ENCODE results near the gene SAMSN1. TPM values are rescaled to one million over a fixed set of nuclear protein-coding genes. Genes with fewer than 3 reads are reported as not detected.

The SAMSN1 gene
- total RNA-seq, 1 donor from 2014 or later = 1.2 TPM

- TF ChIP-seq CTCF (IDR thresholded peaks at IDR 0.05) (no peak), EZH2phosphoT487 (IDR thresholded peaks at IDR 0.05) (no peak), EZH2 (IDR thresholded peaks at IDR 0.05) (no peak)
- no peaks in the 10 kb centered on the region for H3K36me3 Mint-ChIP-seq
These were observed 7.3 kb upstream of the SAMSN1 start for GRCh38 chr21:14553422-14553821.

GRCh38 chr21:14551741-14552140 lies 5.6 kb upstream of the SAMSN1 start:
- H3K79me2 ChIP-seq (ENCODE audit: low read depth) = no peaks in the 10 kb centered on the region
- H2AFZ ChIP-seq (replicated peaks) = no peak overlapping the region
- H3K4me3 ChIP-seq = no peak overlapping the region
- Mint-ChIP-seq H3K36me3 (no peaks in the 10 kb centered on the region), H3K4me3 (no peak overlapping the region), H3K4me1 (no peaks in the 10 kb centered on the region), H3K27ac (no peak overlapping the region), H3K27me3 (ENCODE audit: insufficient read depth, low read depth) (peaks cover 2% of the 10 kb centered on the region), H3K9me3 (no peaks in the 10 kb centered on the region)
- H3F3A ChIP-seq (ENCODE audit: low read depth) = no peaks in the 10 kb centered on the region
- TF ChIP-seq EZH2phosphoT487 (IDR thresholded peaks at IDR 0.05) = no peak
- no peak for TF ChIP-seq EZH2 (IDR thresholded peaks at IDR 0.05)
- no peak for TF ChIP-seq CTCF (IDR thresholded peaks at IDR 0.05)
- no peak overlapping the region for H3K4me2 ChIP-seq
- no peaks in the 10 kb centered on the region for H4K20me1 ChIP-seq (ENCODE audit: low read depth)
- H3K36me3 ChIP-seq = no peaks in the 10 kb centered on the region
- H3K9me3 ChIP-seq (ENCODE audit: low read depth) = no peaks in the 10 kb centered on the region
- no peak overlapping the region for H3K9ac ChIP-seq
- no peaks in the 10 kb centered on the region for H3K27me3 ChIP-seq
- H3K27ac ChIP-seq = no peak overlapping the region
- no peak for DNase-seq (ENCODE audit: low spot score)
- peaks cover 3% of the 10 kb centered on the region for H3K4me1 ChIP-seq

More at GRCh38 chr21:14553422-14553821, 7.3 kb upstream of the SAMSN1 start:
- no peaks in the 10 kb centered on the region for H3K9me3 Mint-ChIP-seq
- H3K4me1 Mint-ChIP-seq = no peaks in the 10 kb centered on the region
- DNase-seq (ENCODE audit: low spot score) = no peak
- no peaks in the 10 kb centered on the region for H3F3A ChIP-seq (ENCODE audit: low read depth)
- peaks cover 2% of the 10 kb centered on the region for H3K27me3 Mint-ChIP-seq (ENCODE audit: insufficient read depth, low read depth)
- H3K36me3 ChIP-seq = no peaks in the 10 kb centered on the region
- H3K27me3 ChIP-seq = no peaks in the 10 kb centered on the region
- H4K20me1 ChIP-seq (ENCODE audit: low read depth) = no peaks in the 10 kb centered on the region
- no peak overlapping the region for H3K27ac ChIP-seq
- no peak overlapping the region for H3K9ac ChIP-seq
- no peak overlapping the region for H3K4me2 ChIP-seq
- no peak overlapping the region for H3K4me3 Mint-ChIP-seq
- H3K4me3 ChIP-seq = no peak overlapping the region
- H3K9me3 ChIP-seq (ENCODE audit: low read depth) = no peaks in the 10 kb centered on the region
- H3K4me1 ChIP-seq = peaks cover 3% of the 10 kb centered on the region
- no peak overlapping the region for H2AFZ ChIP-seq (replicated peaks)
- H3K79me2 ChIP-seq (ENCODE audit: low read depth) = no peaks in the 10 kb centered on the region
- H3K27ac Mint-ChIP-seq = no peak overlapping the region

GRCh38 chr21:14550135-14550534 lies 4.0 kb upstream of the SAMSN1 start:
- Histone ChIP-seq H3K9ac (no peak overlapping the region), H3K27me3 (no peaks in the 10 kb centered on the region), H3K9me3 (ENCODE audit: low read depth) (no peaks in the 10 kb centered on the region), H3K27ac (no peak overlapping the region), H4K20me1 (ENCODE audit: low read depth) (no peaks in the 10 kb centered on the region), H3K79me2 (ENCODE audit: low read depth) (no peaks in the 10 kb centered on the region), H3F3A (ENCODE audit: low read depth) (no peaks in the 10 kb centered on the region), H3K4me2 (no peak overlapping the region), H2AFZ (replicated peaks) (no peak overlapping the region), H3K36me3 (no peaks in the 10 kb centered on the region), H3K4me3 (no peak overlapping the region), H3K4me1 (peaks cover 3% of the 10 kb centered on the region)
- no peak for DNase-seq (ENCODE audit: low spot score)
- no peak overlapping the region for H3K4me3 Mint-ChIP-seq
- TF ChIP-seq CTCF (IDR thresholded peaks at IDR 0.05) (no peak), EZH2 (IDR thresholded peaks at IDR 0.05) (no peak), EZH2phosphoT487 (IDR thresholded peaks at IDR 0.05) (no peak)
- H3K27me3 Mint-ChIP-seq (ENCODE audit: insufficient read depth, low read depth) = peaks cover 2% of the 10 kb centered on the region
- H3K27ac Mint-ChIP-seq = no peak overlapping the region
- no peaks in the 10 kb centered on the region for H3K36me3 Mint-ChIP-seq
- no peaks in the 10 kb centered on the region for H3K9me3 Mint-ChIP-seq
- no peaks in the 10 kb centered on the region for H3K4me1 Mint-ChIP-seq
